PC-9 (cell line): Measurements from ENCODE around the gene DHRS13.

Source experiments
- CTCF ChIP-seq: fragments of 200-600 bp; sonication (generic); conservative IDR thresholded peaks from 2 replicates; pipeline ENCODE4 v1.6.1; 2017; ENCODE audit warnings: mixed run types, antibody characterized with exemption, mild to moderate bottlenecking, moderate library complexity
- EZH2 ChIP-seq: fragments of 200-600 bp; sonication (generic); IDR thresholded peaks from 2 replicates; pipeline ENCODE4 v1.8.0; 2017; ENCODE audit warnings: antibody characterized with exemption, low read depth

GRCh38 chr17:28912281-28912937, 9.5 kb upstream of the DHRS13 start:
- TF ChIP-seq CTCF: no peak; the same call in 1 of the 2 replicates
- no peak for TF ChIP-seq EZH2
